G401 (cell line): ENCODE measurements around the gene EVL. TPM values are rescaled to one million over a fixed set of nuclear protein-coding genes. Genes with fewer than 3 reads are reported as not detected.

ENCODE experiments used
- DNase-seq: peaks from one replicate; pipeline ENCODE4 v3.0.0-alpha.2; 2015; ENCODE audit warnings: low spot score
- in situ Hi-C: cut with HindIII; loops from 2 replicates; pipeline ENCODE4 v1.10.0; 2016; ENCODE audit warnings: low sequenced_read_pairs, mixed read lengths
- total RNA-seq: library from RNA; depleted of rRNA; stranded (reverse); fragments of >200 nt; shearing (Covaris generic); gene quantifications from 2 replicates; pipeline ENCODE4 v1.2.3, GENCODE V29; 2014

EVL gene
- total RNA-seq, 1 experiment from 2014 or later = 53.8 TPM

DNA sequence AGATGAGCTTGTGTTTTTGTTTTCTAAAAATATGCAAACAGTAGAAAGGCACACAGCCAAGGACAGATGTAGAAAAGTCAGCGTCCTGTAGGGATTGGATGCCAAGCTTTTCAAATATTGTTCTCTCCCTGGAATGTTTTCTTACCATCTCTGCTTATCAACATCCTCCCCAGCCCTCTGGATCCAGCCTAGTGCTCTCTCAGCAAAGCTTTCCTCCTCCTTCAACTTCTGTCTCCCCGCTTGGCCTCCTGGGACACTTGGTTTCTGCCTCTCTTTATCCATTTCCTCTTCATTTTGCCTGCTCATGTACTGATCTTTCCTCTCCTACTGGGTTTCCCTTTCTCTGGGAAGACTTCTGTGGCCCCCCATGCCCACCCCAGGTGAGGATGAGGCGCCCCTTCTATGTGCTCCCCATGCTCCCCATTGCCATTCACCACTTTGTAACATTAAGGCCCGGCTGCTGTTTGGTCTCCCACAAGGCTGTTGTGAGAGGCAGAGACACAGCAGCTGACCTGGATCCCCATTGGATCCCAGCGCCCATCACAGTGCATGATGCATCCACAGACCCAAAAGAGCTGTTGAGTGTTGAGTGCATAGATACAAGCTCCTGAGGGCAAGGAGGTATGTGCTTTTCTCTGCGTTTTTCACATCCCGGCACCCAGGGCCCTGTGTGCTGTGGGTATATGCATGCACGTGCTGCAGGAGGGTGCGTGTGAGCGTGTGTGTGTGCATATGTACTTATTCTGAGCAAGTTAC lies 38.2 kb downstream of the EVL start:
- in situ Hi-C loops = no loop called here
- DNase-seq = peak; percentile 67

DNA sequence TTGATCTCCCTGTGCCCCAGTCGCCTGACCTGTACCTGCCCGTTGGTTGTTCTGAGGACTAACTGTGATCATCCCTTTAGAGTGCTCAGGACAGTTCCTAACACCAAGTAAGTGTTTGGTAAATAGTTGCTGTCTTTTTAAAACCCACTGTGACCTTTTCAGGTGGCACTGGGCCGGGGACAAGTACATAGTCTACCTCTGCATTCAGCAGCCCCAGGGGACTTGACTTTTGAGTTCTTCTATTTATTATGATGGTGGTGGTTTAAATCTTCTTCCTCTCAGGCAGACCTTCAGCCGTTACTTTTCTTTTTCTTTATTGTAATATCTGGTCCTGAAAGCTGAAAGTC lies 38.8 kb downstream of the EVL start:
- no peak for DNase-seq
- in situ Hi-C loops = no loop called here

DNA sequence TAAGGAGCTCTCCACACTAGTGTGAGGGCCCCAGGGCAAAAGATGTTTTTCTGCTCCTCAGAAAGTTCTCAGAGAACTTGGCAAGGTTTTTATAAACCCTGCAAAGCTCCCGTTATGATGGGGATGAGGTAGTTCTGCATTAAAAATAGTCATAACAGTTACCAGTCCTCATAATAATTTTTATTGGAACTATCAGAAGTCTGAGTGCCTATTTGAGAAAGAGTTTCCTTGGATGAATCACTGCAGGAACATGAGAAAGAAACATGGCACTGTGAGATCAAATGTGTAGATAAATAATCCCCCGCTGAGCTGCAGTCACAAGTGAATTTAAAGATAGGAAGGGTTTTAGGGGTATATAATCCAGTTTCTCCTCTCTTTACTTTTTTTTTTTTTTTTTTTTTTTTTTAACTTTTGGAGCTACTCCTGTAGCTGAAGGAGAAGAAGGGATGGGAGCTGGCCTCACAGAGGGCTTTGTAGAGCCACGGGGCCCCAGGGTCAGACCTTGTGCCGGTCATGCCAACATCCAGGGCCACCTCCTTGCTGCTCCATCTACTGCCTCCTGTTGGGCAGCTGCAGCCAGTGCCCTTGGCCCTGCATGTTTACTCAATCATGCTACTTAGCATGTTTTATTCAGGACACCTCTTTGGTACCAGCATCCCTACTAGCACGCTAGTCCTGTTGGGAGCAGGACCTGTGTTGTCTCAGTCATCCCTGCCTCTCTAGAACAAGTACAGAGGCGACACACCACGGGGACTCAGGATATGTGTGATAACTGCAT lies 39.5 kb downstream of the EVL start:
- DNase-seq = no peak
- in situ Hi-C loops = no loop called here

- in situ Hi-C loops = no loop called here
- peak; percentile 55 for DNase-seq
Measured at GRCh38 chr14:100105357-100106169, 40.3 kb downstream of the EVL start.

- no peak for DNase-seq
- in situ Hi-C loops = no loop called here
Measured at GRCh38 chr14:100106250-100107112, 41.3 kb downstream of the EVL start.

DNA sequence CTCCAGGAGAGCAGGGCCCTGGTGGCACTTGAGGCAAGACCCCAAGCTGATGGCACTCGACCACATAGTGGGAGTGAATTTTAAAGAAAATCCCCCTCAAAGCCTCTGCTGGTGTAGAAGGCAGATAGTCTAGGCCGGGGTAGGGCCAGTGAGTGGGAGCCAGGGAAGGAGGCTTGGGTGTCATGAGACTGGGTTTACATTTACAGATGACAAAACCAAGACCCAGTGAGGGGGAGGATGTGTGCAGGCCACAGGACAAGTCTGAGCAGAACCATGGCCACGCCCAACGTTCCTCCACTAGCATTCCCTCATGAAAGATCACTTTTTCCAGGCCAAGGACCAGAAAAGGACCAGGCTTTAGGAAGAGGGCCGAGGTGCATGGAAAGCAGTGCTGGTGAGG lies 42.0 kb downstream of the EVL start:
- DNase-seq = no peak
- in situ Hi-C loops = no loop called here

DNA sequence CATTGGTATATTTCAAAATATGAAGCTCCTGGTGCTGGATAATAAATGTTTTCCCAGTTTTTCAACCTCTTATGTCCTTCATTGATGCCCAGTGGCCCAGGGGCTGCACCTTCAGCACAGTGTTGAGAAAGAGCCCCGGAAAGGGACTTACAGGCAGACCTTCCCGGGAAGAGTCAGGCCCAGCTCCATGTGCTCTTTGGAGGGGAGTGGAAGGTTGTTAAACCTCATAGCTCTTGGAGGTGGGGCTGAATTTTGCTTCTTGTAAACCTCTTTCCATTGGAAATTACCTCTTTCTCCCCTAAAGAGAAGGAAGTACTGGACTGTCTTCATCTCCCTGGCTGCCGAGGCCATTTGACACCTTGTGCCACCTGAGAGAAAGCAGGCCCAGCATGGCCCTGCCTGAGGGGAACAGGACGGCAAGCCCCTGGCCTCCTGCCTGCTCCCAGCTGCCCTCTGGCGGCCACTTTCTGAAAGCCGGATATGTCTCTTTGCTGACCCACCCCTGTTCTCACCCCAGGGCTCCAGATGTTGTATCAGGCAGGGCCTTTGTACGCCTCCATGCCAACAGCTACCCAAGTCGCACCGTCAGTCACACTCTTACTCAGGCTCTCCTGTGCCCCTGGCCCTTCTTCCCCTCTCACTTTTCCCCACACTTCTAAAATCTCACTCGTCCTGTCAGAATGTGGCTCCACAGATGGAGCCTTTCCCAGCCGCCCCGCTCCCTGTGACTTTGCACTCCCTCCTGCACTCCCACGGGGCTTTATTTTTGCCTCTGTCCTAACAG lies 43.0 kb downstream of the EVL start:
- in situ Hi-C loops = no loop called here
- DNase-seq = peak; percentile 69

DNA sequence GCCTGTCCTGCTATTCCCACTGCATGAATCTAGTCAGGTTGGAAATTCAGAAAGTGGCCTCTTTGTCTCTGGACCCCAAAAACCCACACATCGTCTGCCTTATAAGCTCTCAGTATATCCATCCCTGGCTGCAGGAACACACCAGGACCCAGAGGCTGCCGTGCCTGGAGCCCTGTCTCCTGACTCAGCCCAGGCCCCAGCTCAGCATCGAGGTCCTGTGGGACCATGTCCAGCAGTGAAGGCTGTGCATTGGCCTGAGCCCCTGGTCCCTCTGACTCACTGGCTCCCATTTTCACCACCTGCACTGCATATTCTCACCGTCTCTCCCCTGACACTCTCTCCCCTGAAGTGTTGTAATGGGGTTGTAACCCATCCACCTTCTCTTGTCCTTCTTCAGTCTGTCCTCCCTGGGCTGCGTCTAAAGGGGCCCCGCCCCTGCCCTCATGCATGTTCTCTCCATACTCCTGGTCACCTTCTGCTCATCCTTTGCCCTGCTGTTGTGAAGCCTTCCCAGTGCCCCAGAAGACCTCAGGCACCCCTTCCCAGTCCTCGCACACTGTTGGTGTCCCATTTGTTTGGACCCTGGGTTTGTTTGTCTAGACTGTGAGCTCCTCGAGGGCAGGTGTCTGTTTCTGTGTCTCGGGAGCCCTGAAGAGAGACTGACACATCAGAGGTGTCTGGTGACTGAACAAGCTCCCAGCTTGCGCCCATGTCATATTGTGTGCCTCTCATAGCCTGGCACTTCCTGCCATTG lies 43.8 kb downstream of the EVL start:
- DNase-seq = no peak
- in situ Hi-C loops = no loop called here

GRCh38 chr14:100109594-100109955 lies 44.4 kb downstream of the EVL start:
- no peak for DNase-seq
- in situ Hi-C loops = no loop called here

DNA sequence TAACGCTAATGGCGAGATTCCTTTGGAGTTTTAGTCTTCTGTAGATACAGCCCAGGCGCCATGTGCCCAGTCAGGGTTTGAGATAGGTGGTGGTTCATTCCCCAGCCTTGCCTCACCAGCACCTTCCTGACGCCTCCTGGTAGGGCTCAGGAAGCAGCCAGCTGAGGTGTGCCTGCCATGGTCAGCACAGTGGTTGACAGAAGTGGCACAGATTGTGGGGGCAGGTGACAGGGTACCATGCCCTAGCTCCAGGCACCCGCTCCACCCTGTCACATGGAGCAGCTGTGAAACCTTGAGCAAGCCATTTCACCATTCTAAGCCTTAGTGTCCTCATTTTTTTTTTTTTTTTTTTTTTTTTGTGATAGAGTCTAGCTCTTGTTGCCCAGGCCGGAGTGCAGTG lies 45.6 kb downstream of the EVL start:
- DNase-seq = no peak
- in situ Hi-C loops = no loop called here

DNA sequence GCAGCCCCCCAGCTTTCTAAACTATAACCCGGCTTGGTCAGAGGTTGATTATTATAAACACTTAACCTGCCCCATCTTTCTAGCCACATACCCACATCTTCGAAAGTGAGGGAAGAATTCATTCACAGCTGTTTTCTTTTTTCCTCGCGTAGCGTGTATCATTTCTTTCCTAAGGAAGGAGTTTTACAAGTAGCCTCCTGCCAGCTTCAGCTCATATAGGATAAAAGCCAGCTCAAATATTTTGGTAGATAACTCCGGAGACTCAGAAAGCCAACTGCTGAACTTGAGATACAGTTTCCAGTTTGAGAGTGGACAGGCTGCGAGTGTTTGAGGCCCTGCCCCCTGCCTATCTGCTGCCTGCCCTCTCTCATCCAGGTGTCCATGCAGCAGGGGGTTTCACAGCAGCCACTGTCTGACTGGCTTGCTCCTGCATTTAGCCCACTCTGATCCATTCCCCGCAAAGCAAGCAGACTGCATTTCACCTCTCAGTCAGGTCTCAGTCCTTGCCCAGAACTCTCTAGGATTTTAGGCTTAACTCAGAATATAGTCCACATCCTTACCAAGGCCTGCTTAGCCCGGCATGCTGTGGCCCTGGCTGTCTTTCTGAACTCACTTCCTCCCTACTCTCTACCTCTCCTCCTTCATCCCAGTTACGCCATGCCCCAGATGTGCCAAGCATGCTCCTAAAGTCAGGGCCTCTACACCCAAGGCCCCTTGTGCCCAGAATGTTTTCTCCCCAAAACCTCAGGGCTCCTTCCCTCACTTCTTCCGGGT lies 46.9 kb downstream of the EVL start:
- DNase-seq = no peak
- in situ Hi-C loops = no loop called here

GRCh38 chr14:100114109-100114765 lies 49.0 kb downstream of the EVL start:
- in situ Hi-C loops = no loop called here
- DNase-seq = no peak

GRCh38 chr14:100115236-100115635 lies 50.0 kb downstream of the EVL start:
- in situ Hi-C loops = no loop called here
- DNase-seq = no peak

DNA sequence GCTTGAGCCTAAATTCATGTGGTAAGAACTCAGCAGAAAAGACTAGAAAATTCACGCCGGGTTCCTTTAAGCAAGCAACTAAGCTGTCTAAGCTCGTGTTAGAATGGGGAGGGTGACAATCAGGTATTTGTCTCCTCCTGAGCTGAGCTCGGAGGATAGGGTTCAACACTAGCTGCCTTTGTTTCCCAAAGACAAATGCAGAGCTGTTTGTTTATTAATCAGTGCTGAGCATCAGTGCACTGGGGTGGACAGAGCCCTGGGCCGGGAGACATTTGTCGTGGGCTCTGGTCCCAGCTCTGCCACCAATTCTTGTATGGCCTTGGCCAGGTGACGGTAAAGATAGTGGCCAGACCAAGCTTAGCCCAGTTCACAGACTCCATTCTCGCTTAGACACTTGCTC lies 50.5 kb downstream of the EVL start:
- DNase-seq = no peak
- in situ Hi-C loops = no loop called here

GRCh38 chr14:100116134-100116533 lies 50.9 kb downstream of the EVL start:
- in situ Hi-C loops = no loop called here
- DNase-seq = peak; percentile 98

- no peak for DNase-seq
- in situ Hi-C loops = no loop called here
Measured at GRCh38 chr14:100117026-100117425, 51.8 kb downstream of the EVL start.
